Ectodermal cell (in vitro differentiated cells): ENCODE measurements around the gene TM7SF2. TPM values are rescaled to one million over a fixed set of nuclear protein-coding genes. Genes with fewer than 3 reads are reported as not detected.

ENCODE experiments used
- H3K27ac ChIP-seq: 2 replicates; pipeline ENCODE4 v1.7.0; 2013; ENCODE audit warnings: mild to moderate bottlenecking, low read depth, low read length; ENCODE audit not compliant: insufficient read depth, poor library complexity, severe bottlenecking
- H3K27me3 ChIP-seq: 2 replicates; pipeline ENCODE4 v1.7.0; 2013; ENCODE audit warnings: mild to moderate bottlenecking, low read length; ENCODE audit not compliant: insufficient read depth, control insufficient read depth, poor library complexity, severe bottlenecking
- H3K36me3 ChIP-seq: one replicate; pipeline ENCODE4 v1.7.0; 2013; ENCODE audit warnings: low read length; ENCODE audit not compliant: control insufficient read depth, insufficient read depth
- H3K4me1 ChIP-seq: one replicate; pipeline ENCODE4 v1.7.0; 2013; ENCODE audit warnings: low read length; ENCODE audit not compliant: control insufficient read depth, insufficient read depth
- H3K4me3 ChIP-seq: 2 replicates; pipeline ENCODE4 v1.7.0; 2013; ENCODE audit warnings: low read depth, low read length, control low read depth; ENCODE audit not compliant: insufficient read depth
- H3K9me3 ChIP-seq: 2 replicates; pipeline ENCODE4 v1.7.0; 2013; ENCODE audit warnings: mild to moderate bottlenecking, low read length, moderate library complexity; ENCODE audit not compliant: control insufficient read depth
- WGBS, 2 experiments: methylation state at CpG; one replicate each; pipeline ENCODE4 v1.1.7; 2013; ENCODE audit warnings: missing lambda C conversion rate in 2 of 2; 5-methylcytosine and 5-hydroxymethylcytosine counted together
- polyA plus RNA-seq, 4 experiments: library from polyadenylated mRNA; stranded (reverse); fragments of 50-300 nt; gene quantifications; one replicate each; pipeline ENCODE4 v1.2.3, GENCODE V29; 2013

The TM7SF2 gene
- polyA plus RNA-seq (2013, experiment 1 of 4): 63.7 TPM
- polyA plus RNA-seq (2013, experiment 2 of 4): 75.0 TPM
- 62.0 TPM for polyA plus RNA-seq (2013, experiment 3 of 4)
- polyA plus RNA-seq (2013, experiment 4 of 4): 71.4 TPM

DNA sequence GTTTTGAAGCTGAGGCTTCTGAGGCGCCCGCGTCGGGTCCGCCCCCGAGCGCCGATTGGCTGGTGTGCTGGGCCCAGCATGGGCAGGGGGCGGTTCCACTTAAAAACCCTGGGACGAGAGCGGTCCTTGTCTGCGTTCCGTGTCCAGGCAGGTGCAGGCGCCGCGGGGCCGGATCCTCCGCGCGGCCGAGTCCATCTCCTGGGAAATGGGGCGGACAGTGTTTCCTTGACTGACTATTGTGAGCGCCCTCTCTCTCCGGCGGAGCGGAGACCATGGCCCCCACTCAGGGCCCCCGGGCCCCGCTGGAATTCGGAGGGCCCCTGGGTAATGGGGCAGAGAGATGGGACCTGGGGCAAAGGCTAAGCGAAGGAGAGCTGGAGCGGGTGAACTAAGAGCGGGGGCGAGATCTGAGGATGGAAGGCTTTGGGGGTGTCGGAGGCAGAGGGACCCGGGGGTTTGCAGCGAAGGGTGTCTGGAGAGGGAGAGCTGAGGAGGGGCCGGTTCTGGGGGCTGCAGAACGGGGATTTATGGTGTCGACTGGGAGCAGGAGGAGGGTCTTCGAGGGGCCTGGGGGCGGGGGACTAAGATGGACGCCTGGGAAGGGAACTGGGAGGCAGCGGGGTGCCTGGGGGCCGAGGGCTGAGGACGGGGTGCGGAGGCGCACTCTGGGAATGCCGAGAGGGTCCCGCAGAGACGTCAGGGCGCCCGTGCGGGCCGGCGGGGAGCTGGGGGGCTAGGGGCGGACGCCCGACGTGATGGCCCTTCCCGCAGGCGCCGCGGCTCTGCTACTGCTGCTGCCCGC, at the start of gene TM7SF2:
Gene TM7SF2, plus strand, starts transcription at position 129 of the 802 bp plus-strand sequence. Its CDS starts 144 bp downstream, at position 273.
- WGBS, 2 experiments: 1% methylated on average over 64 of the region's 64 CpGs
- H3K4me1 ChIP-seq: peaks cover 7% of the 10 kb centered on the region
- no peaks in the 10 kb centered on the region for H3K9me3 ChIP-seq
- H3K4me3 ChIP-seq: peak within 1 kb of the TSS; percentile 85
- H3K27ac ChIP-seq: peak within 1 kb of the TSS; percentile 88
- no peaks in the 10 kb centered on the region for H3K27me3 ChIP-seq
- peaks cover 4% of the 10 kb centered on the region for H3K36me3 ChIP-seq

DNA sequence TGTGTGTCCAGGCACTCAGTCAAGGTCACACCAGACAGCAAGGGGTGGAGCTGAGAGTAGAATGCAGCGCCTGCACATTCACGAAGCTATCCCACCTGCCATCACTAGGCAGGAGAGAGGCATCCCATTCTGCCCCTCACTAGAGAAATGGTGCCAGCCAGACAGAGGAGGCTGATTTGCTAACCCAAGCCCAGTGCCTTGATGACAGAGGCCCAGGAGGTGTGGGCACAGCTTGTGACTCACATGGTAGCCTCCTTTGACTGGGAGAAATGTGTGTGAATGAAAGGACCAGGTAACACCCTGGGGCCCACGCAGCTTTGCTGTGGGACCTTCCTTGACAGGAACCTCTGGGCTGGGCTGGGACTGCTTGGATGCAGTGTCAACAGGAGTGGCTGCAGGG, 48.1 kb upstream of the TM7SF2 start:
- Histone ChIP-seq H3K27ac (no peak overlapping the region), H3K4me3 (no peak overlapping the region), H3K4me1 (no peaks in the 10 kb centered on the region), H3K27me3 (no peaks in the 10 kb centered on the region), H3K9me3 (no peaks in the 10 kb centered on the region), H3K36me3 (no peaks in the 10 kb centered on the region)
- 92 to 94% methylated on average over 3 of the region's 3 CpGs for WGBS, 2 experiments

DNA sequence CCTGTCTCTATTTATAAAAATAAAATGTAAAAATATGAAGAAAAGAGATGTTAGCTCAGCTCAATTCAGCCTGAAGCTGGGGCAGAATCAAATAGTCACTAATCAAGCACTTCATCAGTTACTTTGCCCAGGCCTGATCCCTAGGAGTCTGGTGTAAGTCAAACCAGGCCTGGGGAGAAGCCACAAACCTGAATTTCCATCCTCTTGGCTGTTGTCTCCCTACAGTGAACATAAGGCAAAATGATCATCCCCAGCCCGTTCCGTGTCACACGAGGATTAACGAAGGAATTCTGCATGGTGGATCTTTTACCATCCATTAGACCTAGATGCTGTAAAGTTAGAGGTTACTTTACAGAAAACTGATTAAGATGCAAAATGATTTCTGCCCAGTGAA, 46.8 kb upstream of the TM7SF2 start:
- Histone ChIP-seq H3K27me3 (no peaks in the 10 kb centered on the region), H3K4me1 (no peaks in the 10 kb centered on the region), H3K36me3 (no peaks in the 10 kb centered on the region), H3K27ac (no peak overlapping the region), H3K9me3 (no peaks in the 10 kb centered on the region), H3K4me3 (no peak overlapping the region)
- WGBS, 2 experiments: 94 to 95% methylated on average over 4 of the region's 4 CpGs

GRCh38 chr11:65065851-65066250, 45.8 kb upstream of the TM7SF2 start:
- Histone ChIP-seq H3K4me3 (no peak overlapping the region), H3K36me3 (no peaks in the 10 kb centered on the region), H3K27me3 (no peaks in the 10 kb centered on the region), H3K9me3 (no peaks in the 10 kb centered on the region), H3K27ac (no peak overlapping the region), H3K4me1 (no peaks in the 10 kb centered on the region)
- 87 to 91% methylated on average over 7 of the region's 7 CpGs for WGBS, 2 experiments

DNA sequence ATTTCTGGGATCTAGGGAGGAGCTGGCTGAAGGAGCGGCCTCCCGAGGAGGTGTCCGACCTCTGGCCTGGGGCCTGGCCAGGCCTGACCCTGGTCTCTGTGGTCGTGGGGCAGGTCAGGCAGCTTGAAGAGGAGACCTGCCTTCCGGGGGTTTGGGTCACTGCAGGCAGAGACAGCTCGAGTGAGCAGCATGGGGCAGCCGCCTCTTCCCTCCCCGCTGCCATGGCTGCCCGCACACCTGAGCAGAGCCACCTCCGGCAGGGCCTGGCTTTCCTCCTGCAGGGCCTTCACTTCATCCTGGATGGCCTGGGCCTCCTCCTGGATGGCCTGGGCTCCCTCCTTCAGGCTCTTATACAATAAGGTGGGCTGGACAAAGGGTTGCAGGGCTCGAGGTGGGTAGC, 45.4 kb upstream of the TM7SF2 start:
- Histone ChIP-seq H3K27me3 (no peaks in the 10 kb centered on the region), H3K9me3 (no peaks in the 10 kb centered on the region), H3K27ac (no peak overlapping the region), H3K4me3 (no peak overlapping the region), H3K36me3 (no peaks in the 10 kb centered on the region), H3K4me1 (no peaks in the 10 kb centered on the region)
- 82 to 84% methylated on average over 11 of the region's 11 CpGs for WGBS, 2 experiments

- Histone ChIP-seq H3K27me3 (no peaks in the 10 kb centered on the region), H3K36me3 (no peaks in the 10 kb centered on the region), H3K9me3 (no peaks in the 10 kb centered on the region), H3K4me3 (no peak overlapping the region), H3K27ac (no peak overlapping the region), H3K4me1 (no peaks in the 10 kb centered on the region)
- 45 to 46% methylated on average over 4 of the region's 4 CpGs for WGBS, 2 experiments
These were observed 44.8 kb upstream of the TM7SF2 start for GRCh38 chr11:65066805-65067291.

GRCh38 chr11:65067446-65067845, 44.2 kb upstream of the TM7SF2 start:
- Histone ChIP-seq H3K27me3 (no peaks in the 10 kb centered on the region), H3K27ac (no peak overlapping the region), H3K4me1 (no peaks in the 10 kb centered on the region), H3K9me3 (no peaks in the 10 kb centered on the region), H3K4me3 (no peak overlapping the region), H3K36me3 (no peaks in the 10 kb centered on the region)
- 86 to 90% methylated on average over 10 of the region's 10 CpGs for WGBS, 2 experiments

DNA sequence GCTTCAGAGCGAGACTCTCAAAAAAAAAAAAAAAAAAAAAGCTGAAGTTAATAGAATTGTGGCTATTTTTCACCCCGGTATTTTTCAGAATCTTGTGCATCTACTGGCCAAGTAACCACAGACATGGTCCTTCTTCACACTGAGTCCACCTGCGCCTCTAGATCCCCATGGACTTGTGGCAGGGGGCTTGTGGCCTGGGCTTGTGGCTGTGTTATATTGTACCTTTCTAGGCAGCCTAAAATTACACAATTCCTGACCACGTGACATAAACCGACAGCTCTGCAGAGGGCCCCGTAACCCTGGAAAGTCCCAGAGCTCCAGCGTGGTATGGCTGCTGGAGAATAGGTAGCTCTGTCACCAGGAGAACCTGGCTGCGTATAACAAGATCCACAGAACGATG, 42.5 kb upstream of the TM7SF2 start:
- Histone ChIP-seq H3K4me3 (no peak overlapping the region), H3K9me3 (no peaks in the 10 kb centered on the region), H3K27ac (no peak overlapping the region), H3K27me3 (no peaks in the 10 kb centered on the region), H3K36me3 (no peaks in the 10 kb centered on the region), H3K4me1 (peaks cover 4% of the 10 kb centered on the region)
- 85 to 89% methylated on average over 9 of the region's 9 CpGs for WGBS, 2 experiments

- Histone ChIP-seq H3K27ac (no peak overlapping the region), H3K4me1 (peaks cover 4% of the 10 kb centered on the region), H3K4me3 (no peak overlapping the region), H3K9me3 (no peaks in the 10 kb centered on the region), H3K36me3 (peaks cover 3% of the 10 kb centered on the region), H3K27me3 (no peaks in the 10 kb centered on the region)
- 73 to 81% methylated on average over 4 of the region's 4 CpGs for WGBS, 2 experiments
These were observed 39.6 kb upstream of the TM7SF2 start for GRCh38 chr11:65071907-65072630.

- H3K4me3 ChIP-seq: no peak overlapping the region
These were observed 39.1 kb upstream of the TM7SF2 start for GRCh38 chr11:65072631-65072966.

More at GRCh38 chr11:65072631-65072966, 39.1 kb upstream of the TM7SF2 start:
- peaks cover 8% of the 10 kb centered on the region for H3K36me3 ChIP-seq
- H3K27me3 ChIP-seq: no peaks in the 10 kb centered on the region
- no peaks in the 10 kb centered on the region for H3K9me3 ChIP-seq
- no peak overlapping the region for H3K27ac ChIP-seq
- 82 to 84% methylated on average over 1 of the region's 1 CpG for WGBS, 2 experiments
- peaks cover 4% of the 10 kb centered on the region for H3K4me1 ChIP-seq
